ENCODE measurements around the gene LARP1B. TPM values are rescaled to one million over a fixed set of nuclear protein-coding genes. Genes with fewer than 3 reads are reported as not detected.
"Not testable (repeated sequence)": the region's sequence is repeated elsewhere in the genome, so short reads cannot be mapped to it uniquely, and the experiment has no call there.

Gene LARP1B
- total RNA-seq = 33.3 and 34.5 TPM in 2 replicates

GRCh38 chr4:128060699-128061565, at the start of gene LARP1B:
Gene LARP1B, plus strand, starts transcription at chr4:128061312. Its CDS starts 13,640 bp downstream, at chr4:128074952.
- H3K9me3 Mint-ChIP-seq = no peaks in the 10 kb centered on the region
- H3K27me3 Mint-ChIP-seq (ENCODE audit: insufficient read depth) = no peaks in the 10 kb centered on the region
- H3K27ac Mint-ChIP-seq = peak within 1 kb of the TSS; percentile 95
- H3K4me1 Mint-ChIP-seq (ENCODE audit: low read depth) = peaks cover 6% of the 10 kb centered on the region
- H3K4me3 Mint-ChIP-seq = peak within 1 kb of the TSS; percentile 88
- intact Hi-C loops (cut with micrococcal nuclease) = loop anchor here (1.0 to 5.0 kb wide), 8 partner anchors 96 to 1032 kb away; partner anchors contain the start of genes ABHD18, HSPA4L, MFSD8 and PGRMC2
- H3K36me3 Mint-ChIP-seq (ENCODE audit: low read depth) = no peaks in the 10 kb centered on the region
- peak; percentile 93 for DNase-seq (ENCODE audit: low spot score)

DNA sequence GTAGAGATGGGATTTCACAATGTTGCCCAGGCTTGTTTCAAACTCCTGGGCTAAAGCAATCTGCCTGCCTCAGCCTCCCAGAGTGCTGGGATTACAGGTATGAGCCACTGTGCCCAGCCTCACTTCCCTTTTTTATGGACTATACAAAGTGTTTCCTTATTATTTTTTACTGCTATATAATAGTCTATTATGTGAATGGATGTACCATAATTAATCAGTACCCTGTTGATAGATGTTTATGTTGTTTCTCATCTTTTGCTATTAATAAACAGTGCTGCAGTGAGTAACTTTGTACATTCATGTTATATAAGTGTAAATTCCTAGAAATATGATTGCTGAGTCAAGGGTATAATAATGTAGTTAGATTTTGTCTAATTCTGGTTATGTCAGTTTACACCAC, 35.8 kb upstream of the LARP1B start:
- Mint-ChIP-seq H3K9me3 (no peaks in the 10 kb centered on the region), H3K27me3 (ENCODE audit: insufficient read depth) (no peaks in the 10 kb centered on the region), H3K36me3 (ENCODE audit: low read depth) (peaks cover 27% of the 10 kb centered on the region), H3K4me3 (no peak overlapping the region), H3K27ac (no peak overlapping the region), H3K4me1 (ENCODE audit: low read depth) (no peaks in the 10 kb centered on the region)
- no peak for DNase-seq (ENCODE audit: low spot score)
- intact Hi-C loops (cut with micrococcal nuclease) = no loop called here

DNA sequence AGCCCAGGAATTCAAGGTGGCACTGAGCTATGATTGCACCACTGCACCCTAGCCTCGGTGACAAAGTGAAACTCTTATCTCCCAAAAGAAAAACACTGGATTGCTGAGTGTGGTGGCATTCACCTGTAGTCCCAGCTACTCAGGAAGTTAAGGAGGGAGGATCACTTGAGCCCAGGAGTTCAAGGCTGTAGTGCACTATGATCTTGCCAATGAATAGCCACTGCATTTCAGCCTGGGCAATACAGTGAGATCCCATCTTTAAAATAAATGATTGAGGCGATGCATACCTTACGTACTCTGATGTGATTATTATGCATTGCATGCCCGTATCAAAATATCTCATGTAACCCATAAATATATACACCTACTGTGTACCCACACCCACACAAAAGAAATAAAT, 31.2 kb upstream of the LARP1B start:
- no peaks in the 10 kb centered on the region for H3K27me3 Mint-ChIP-seq (ENCODE audit: insufficient read depth)
- H3K36me3 Mint-ChIP-seq (ENCODE audit: low read depth) = peaks cover 18% of the 10 kb centered on the region

GRCh38 chr4:128031756-128032384, 29.2 kb upstream of the LARP1B start:
- no peaks in the 10 kb centered on the region for H3K27me3 Mint-ChIP-seq (ENCODE audit: insufficient read depth)
- no peak overlapping the region for H3K4me3 Mint-ChIP-seq
- intact Hi-C loops (cut with micrococcal nuclease) = no loop called here
- no peaks in the 10 kb centered on the region for H3K9me3 Mint-ChIP-seq
- H3K36me3 Mint-ChIP-seq (ENCODE audit: low read depth) = peaks cover 15% of the 10 kb centered on the region
- no peaks in the 10 kb centered on the region for H3K4me1 Mint-ChIP-seq (ENCODE audit: low read depth)
- no peak for DNase-seq (ENCODE audit: low spot score)
- H3K27ac Mint-ChIP-seq = no peak overlapping the region

More for the DNA sequence above, 31.2 kb upstream of the LARP1B start:
- H3K27ac Mint-ChIP-seq = no peak overlapping the region
- DNase-seq (ENCODE audit: low spot score) = no peak
- no peaks in the 10 kb centered on the region for H3K4me1 Mint-ChIP-seq (ENCODE audit: low read depth)
- H3K4me3 Mint-ChIP-seq = no peak overlapping the region
- intact Hi-C loops (cut with micrococcal nuclease) = no loop called here
- H3K9me3 Mint-ChIP-seq = no peaks in the 10 kb centered on the region

DNA sequence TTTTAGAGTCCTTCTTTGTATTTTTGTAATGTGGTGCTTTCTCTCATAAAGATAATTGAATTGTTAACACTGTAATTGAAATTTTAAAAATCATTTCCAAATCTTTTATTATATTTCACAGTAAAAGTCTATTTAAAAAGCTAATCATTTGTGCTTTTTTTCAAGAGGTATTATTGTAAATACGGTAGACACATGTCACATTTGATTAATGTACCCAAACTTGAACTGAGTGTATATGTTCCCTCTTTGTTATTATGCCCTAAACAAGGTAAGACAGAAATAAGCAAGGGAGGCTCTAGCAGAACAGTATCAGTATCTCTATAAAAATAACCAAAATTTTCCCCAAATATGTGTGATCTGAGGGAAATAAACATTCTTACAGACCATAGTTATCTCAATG, 21.5 kb upstream of the LARP1B start:
- peaks cover 2% of the 10 kb centered on the region for H3K36me3 Mint-ChIP-seq (ENCODE audit: low read depth)
- no peak overlapping the region for H3K4me3 Mint-ChIP-seq
- DNase-seq (ENCODE audit: low spot score) = no peak
- H3K27ac Mint-ChIP-seq = no peak overlapping the region
- H3K4me1 Mint-ChIP-seq (ENCODE audit: low read depth) = no peaks in the 10 kb centered on the region
- intact Hi-C loops (cut with micrococcal nuclease) = no loop called here
- no peaks in the 10 kb centered on the region for H3K27me3 Mint-ChIP-seq (ENCODE audit: insufficient read depth)
- no peaks in the 10 kb centered on the region for H3K9me3 Mint-ChIP-seq

DNA sequence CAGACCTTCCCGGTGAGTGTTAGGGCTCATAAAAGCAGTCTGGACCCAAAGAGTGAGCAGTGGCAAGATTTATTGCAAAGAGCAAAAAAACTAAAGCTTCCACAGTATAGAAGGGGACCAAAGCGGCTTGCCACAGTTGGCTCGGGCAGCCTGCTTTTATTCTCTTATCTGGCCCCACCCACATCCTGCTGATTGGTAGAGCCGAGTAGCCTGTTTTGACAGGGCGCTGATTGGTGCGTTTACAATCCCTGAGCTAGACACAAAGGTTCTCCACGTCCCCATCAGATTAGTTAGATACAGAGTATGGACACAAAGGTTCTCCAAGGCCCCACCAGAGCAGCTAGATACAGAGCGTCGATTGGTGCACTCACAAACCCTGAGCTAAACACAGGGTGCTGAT, 14.1 kb upstream of the LARP1B start:
- H3K27me3 Mint-ChIP-seq (ENCODE audit: insufficient read depth); intact Hi-C loops (cut with micrococcal nuclease): not testable (repeated sequence)

GRCh38 chr4:128047514-128047913, 13.6 kb upstream of the LARP1B start:
- intact Hi-C loops (cut with micrococcal nuclease); H3K27ac Mint-ChIP-seq; H3K9me3 Mint-ChIP-seq; DNase-seq (ENCODE audit: low spot score); H3K36me3 Mint-ChIP-seq (ENCODE audit: low read depth); H3K4me1 Mint-ChIP-seq (ENCODE audit: low read depth); H3K27me3 Mint-ChIP-seq (ENCODE audit: insufficient read depth); H3K4me3 Mint-ChIP-seq: not testable (repeated sequence)

More for the DNA sequence above, 14.1 kb upstream of the LARP1B start:
- not testable (repeated sequence) for DNase-seq (ENCODE audit: low spot score); H3K36me3 Mint-ChIP-seq (ENCODE audit: low read depth); H3K27ac Mint-ChIP-seq; H3K4me1 Mint-ChIP-seq (ENCODE audit: low read depth); H3K9me3 Mint-ChIP-seq; H3K4me3 Mint-ChIP-seq

DNA sequence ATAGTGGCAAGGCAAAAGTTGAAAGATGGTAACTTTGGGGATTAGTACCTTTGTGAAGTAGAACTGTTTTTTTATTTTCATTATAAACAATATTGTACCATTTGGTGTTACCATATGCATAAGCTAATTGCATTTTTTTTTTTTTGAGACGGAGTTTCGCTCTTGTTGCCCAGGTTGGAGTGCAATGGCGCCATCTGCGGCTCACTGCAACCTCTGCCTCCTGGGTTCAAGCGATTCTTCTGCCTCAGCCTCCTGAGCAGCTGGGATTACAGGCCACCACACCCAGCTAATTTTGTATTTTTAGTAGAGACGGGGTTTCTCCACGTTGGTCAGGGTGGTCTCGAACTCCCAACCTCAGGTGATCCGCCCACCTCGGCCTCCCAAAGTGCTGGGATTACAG, 9.9 kb upstream of the LARP1B start:
- H3K9me3 Mint-ChIP-seq; H3K27me3 Mint-ChIP-seq (ENCODE audit: insufficient read depth); H3K4me3 Mint-ChIP-seq; intact Hi-C loops (cut with micrococcal nuclease); H3K36me3 Mint-ChIP-seq (ENCODE audit: low read depth); H3K27ac Mint-ChIP-seq; DNase-seq (ENCODE audit: low spot score); H3K4me1 Mint-ChIP-seq (ENCODE audit: low read depth): not testable (repeated sequence)

GRCh38 chr4:128054907-128055306, 6.2 kb upstream of the LARP1B start:
- H3K36me3 Mint-ChIP-seq (ENCODE audit: low read depth); H3K27ac Mint-ChIP-seq; intact Hi-C loops (cut with micrococcal nuclease); H3K4me3 Mint-ChIP-seq; DNase-seq (ENCODE audit: low spot score); H3K4me1 Mint-ChIP-seq (ENCODE audit: low read depth); H3K27me3 Mint-ChIP-seq (ENCODE audit: insufficient read depth); H3K9me3 Mint-ChIP-seq: not testable (repeated sequence)

GRCh38 chr4:128055441-128056206, 5.5 kb upstream of the LARP1B start:
- H3K36me3 Mint-ChIP-seq (ENCODE audit: low read depth); DNase-seq (ENCODE audit: low spot score); H3K27me3 Mint-ChIP-seq (ENCODE audit: insufficient read depth); H3K4me1 Mint-ChIP-seq (ENCODE audit: low read depth); intact Hi-C loops (cut with micrococcal nuclease); H3K9me3 Mint-ChIP-seq; H3K4me3 Mint-ChIP-seq; H3K27ac Mint-ChIP-seq: not testable (repeated sequence)

GRCh38 chr4:128056396-128056795, 4.7 kb upstream of the LARP1B start:
- intact Hi-C loops (cut with micrococcal nuclease) = no loop called here
- H3K9me3 Mint-ChIP-seq = no peaks in the 10 kb centered on the region
- no peaks in the 10 kb centered on the region for H3K36me3 Mint-ChIP-seq (ENCODE audit: low read depth)
- no peak overlapping the region for H3K4me3 Mint-ChIP-seq
- DNase-seq (ENCODE audit: low spot score) = no peak
- no peak overlapping the region for H3K27ac Mint-ChIP-seq
- peaks cover 8% of the 10 kb centered on the region for H3K27me3 Mint-ChIP-seq (ENCODE audit: insufficient read depth)
- H3K4me1 Mint-ChIP-seq (ENCODE audit: low read depth) = no peaks in the 10 kb centered on the region

GRCh38 chr4:128060121-128060698, 902 bp upstream of the LARP1B start:
- intact Hi-C loops (cut with micrococcal nuclease) = loop anchor here (2.0 to 5.0 kb wide), 4 partner anchors 117 to 1033 kb away; partner anchors contain the start of genes HSPA4L and SCLT1
- Mint-ChIP-seq H3K27ac (peak overlapping the region; percentile 95), H3K36me3 (ENCODE audit: low read depth) (no peaks in the 10 kb centered on the region), H3K9me3 (no peaks in the 10 kb centered on the region), H3K27me3 (ENCODE audit: insufficient read depth) (no peaks in the 10 kb centered on the region), H3K4me1 (ENCODE audit: low read depth) (peaks cover 6% of the 10 kb centered on the region), H3K4me3 (peak overlapping the region; percentile 87)
- no peak for DNase-seq (ENCODE audit: low spot score)

All from activated T-helper 1 cell treated with anti-CD3 and anti-CD28 coated beads, Interleukin-12 subunit alpha, Interleukin-12 subunit beta, Interleukin-2, Interleukin-4 antibody, amounts not matched to agents 30 ng/mL and 10 ng/mL and 1 ng/mL, durations not matched to agents 14 hours and 24 hours and 36 hours (primary cell).